Prostate gland (tissue), 2 donors: ENCODE data around the gene MMGT1.

ENCODE experiments used
- POLR2A ChIP-seq: fragments of 450-650 bp; IDR thresholded peaks from one replicate; pipeline ENCODE4 v1.6.1; 2016; ENCODE audit warnings: antibody characterized with exemption, mild to moderate bottlenecking
- TF ChIP-seq, protein P1 (sequence below), 4 experiments: fragments of 200-600 bp in 2 of 4; fragments of 450-650 bp in 2 of 4; sonication (generic) in 2 of 4; IDR thresholded peaks; 1 replicate in 3 of 4; 2 replicates in 1 of 4; pipeline ENCODE4 v1.5.1; 2016 to 2019; ENCODE audit warnings: antibody characterized with exemption in 4 of 4, mild to moderate bottlenecking in 2 of 4, moderate library complexity in 2 of 4

DNA sequence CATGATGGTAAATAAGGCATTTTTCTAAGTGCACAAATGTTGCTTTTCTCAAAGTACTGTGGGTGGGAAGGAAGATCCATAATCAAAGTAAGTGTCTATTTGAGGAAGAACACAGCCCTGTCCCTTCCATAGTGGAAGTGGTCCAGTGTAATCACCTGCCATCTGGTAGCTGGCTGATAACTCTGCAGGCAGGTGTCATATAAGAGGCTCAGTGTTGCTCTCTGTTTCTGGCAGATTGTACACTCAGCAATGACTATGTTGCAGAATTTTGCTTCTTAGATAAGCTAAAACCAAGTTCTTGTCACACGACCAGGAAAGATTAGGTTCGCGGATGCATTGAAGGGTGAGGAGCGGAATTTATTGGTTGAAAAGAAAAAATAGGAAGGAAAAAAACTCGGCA, 59.4 kb downstream of the MMGT1 start:
- TF ChIP-seq, protein P1, sequence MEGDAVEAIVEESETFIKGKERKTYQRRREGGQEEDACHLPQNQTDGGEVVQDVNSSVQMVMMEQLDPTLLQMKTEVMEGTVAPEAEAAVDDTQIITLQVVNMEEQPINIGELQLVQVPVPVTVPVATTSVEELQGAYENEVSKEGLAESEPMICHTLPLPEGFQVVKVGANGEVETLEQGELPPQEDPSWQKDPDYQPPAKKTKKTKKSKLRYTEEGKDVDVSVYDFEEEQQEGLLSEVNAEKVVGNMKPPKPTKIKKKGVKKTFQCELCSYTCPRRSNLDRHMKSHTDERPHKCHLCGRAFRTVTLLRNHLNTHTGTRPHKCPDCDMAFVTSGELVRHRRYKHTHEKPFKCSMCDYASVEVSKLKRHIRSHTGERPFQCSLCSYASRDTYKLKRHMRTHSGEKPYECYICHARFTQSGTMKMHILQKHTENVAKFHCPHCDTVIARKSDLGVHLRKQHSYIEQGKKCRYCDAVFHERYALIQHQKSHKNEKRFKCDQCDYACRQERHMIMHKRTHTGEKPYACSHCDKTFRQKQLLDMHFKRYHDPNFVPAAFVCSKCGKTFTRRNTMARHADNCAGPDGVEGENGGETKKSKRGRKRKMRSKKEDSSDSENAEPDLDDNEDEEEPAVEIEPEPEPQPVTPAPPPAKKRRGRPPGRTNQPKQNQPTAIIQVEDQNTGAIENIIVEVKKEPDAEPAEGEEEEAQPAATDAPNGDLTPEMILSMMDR (IDR thresholded peaks at IDR 0.05): no peak
- no peak for TF ChIP-seq POLR2A
